ENCODE results near the gene PRDM16. TPM values are rescaled to one million over a fixed set of nuclear protein-coding genes. Genes with fewer than 3 reads are reported as not detected.

Gene PRDM16
- total and polyA plus RNA-seq, 2 of the 8 experiments (the other 6 are each of a cell fraction or from before 2014, with no cell fraction given): 0.39 to 0.43 TPM

GRCh38 chr1:3454811-3455618 lies 386.0 kb downstream of the PRDM16 start:
- CTCF ChIA-PET (ENCODE audit: partially characterized antibody): interaction anchor here (1.6 kb wide), 1 partner anchor 17 kb away, joined by 7 read pairs; no protein-coding TSS in a partner anchor
- peak overlapping the region; percentile 68 to 83 for H3K4me2 ChIP-seq (ENCODE audit: insufficient read depth in 1 of 2, low read depth in 2 of 2, low read length in 2 of 2)
- TF ChIP-seq KDM1A (IDR thresholded peaks at IDR 0.05; ENCODE audit: borderline replicate concordance, low read length): peak; percentile 82; the same call in 1 of the 2 replicates
- TF ChIP-seq ASH2L (IDR thresholded peaks at IDR 0.05; ENCODE audit: low read length): peak; percentile 69
- 0 out of 3 replicates have a peak, but pooled peaks of 1 of the 2 experiments have one; percentile 25 for TF ChIP-seq POLR2A (IDR thresholded peaks at IDR 0.05; ENCODE audit: control extremely low read depth in 1 of 2, low read depth in 2 of 2, low read length in 2 of 2)
- 0 out of 2 replicates have a peak, but pooled peaks have one; percentile 39 for TF ChIP-seq RBBP5 (IDR thresholded peaks at IDR 0.05; ENCODE audit: borderline replicate concordance, low read depth, low read length)
- no peak for TF ChIP-seq CHD1 (IDR thresholded peaks at IDR 0.05; ENCODE audit: low read depth, low read length)
- no peak for TF ChIP-seq ZNF274 (IDR thresholded peaks at IDR 0.05; ENCODE audit: borderline replicate concordance, extremely low read depth, low read length)
- TF ChIP-seq SP1 (IDR thresholded peaks at IDR 0.05; ENCODE audit: low read depth, low read length): no peak; the same call in 1 of the 2 replicates
- 0 out of 2 replicates have a peak, but pooled peaks have one; percentile 55 for TF ChIP-seq RXRA (IDR thresholded peaks at IDR 0.05; ENCODE audit: insufficient read depth, low read depth, low read length)
- TF ChIP-seq CHD2 (IDR thresholded peaks at IDR 0.05; ENCODE audit: low read length): no peak
- TF ChIP-seq SRF (IDR thresholded peaks at IDR 0.05; ENCODE audit: low read depth, low read length): no peak
- no peak for TF ChIP-seq MAX (IDR thresholded peaks at IDR 0.05)

More at GRCh38 chr1:3454811-3455618, 386.0 kb downstream of the PRDM16 start:
- Histone ChIP-seq H4K5ac (ENCODE audit: insufficient read length, low read depth, low read length) (peak overlapping the region; percentile 91), H2BK120ac (replicated peaks; ENCODE audit: low read depth, low read length) (no peak overlapping the region), H2BK5ac (ENCODE audit: low read depth, low read length) (peak overlapping the region; percentile 94; the same call in 1 of the 2 replicates), H3K79me2 (ENCODE audit: control insufficient read depth in 1 of 2, insufficient read depth in 2 of 2, low read length in 2 of 2) (peaks cover 0 to 13% of the 10 kb centered on the region in 2 experiments; a peak in 1 of 4 replicates), H3K27me3 (replicated peaks in 1 of 4; ENCODE audit: control insufficient read depth in 3 of 4, extremely low read depth in 1 of 4, insufficient read depth in 3 of 4, low read length in 3 of 4) (peaks cover 0 to 3% (median 0%) of the 10 kb centered on the region in 4 experiments; a peak in 2 of 7 replicates), H2BK20ac (ENCODE audit: low read length) (no peak overlapping the region), H3K4me1 (replicated peaks in 1 of 4; ENCODE audit: control insufficient read depth in 3 of 4, insufficient read depth in 4 of 4, low read length in 3 of 4) (peaks cover 0 to 20% (median 16%) of the 10 kb centered on the region in 4 experiments; a peak in 6 of 7 replicates), H3K23me2 (ENCODE audit: low read depth, low read length) (peaks cover 3% of the 10 kb centered on the region; the same call in 1 of the 2 replicates), H3K27ac (ENCODE audit: low read depth, low read length) (peak overlapping the region; percentile 78), H3K9me3 (ENCODE audit: insufficient read depth in 2 of 2, low read depth in 1 of 2, low read length in 1 of 2) (no peaks in the 10 kb centered on the region), H4K8ac (ENCODE audit: extremely low read depth, insufficient read depth, low read length) (peak overlapping the region; percentile 86), H2BK15ac (ENCODE audit: low read length) (peak overlapping the region; percentile 99; the same call in 1 of the 2 replicates), H2BK12ac (ENCODE audit: low read depth, low read length) (peak overlapping the region; percentile 78; the same call in 1 of the 2 replicates), H3K4ac (replicated peaks; ENCODE audit: insufficient read length, low read depth, low read length) (peak overlapping the region; percentile 94), H3K4me3 (ENCODE audit: extremely low read depth in 1 of 4, insufficient read depth in 2 of 4, low read depth in 3 of 4, low read length in 4 of 4) (peak overlapping the region; percentile 50 to 83 (median 56)), H2AK5ac (ENCODE audit: low read depth, low read length) (no peak overlapping the region), H4K91ac (replicated peaks; ENCODE audit: insufficient read length, low read length) (peak overlapping the region; percentile 94), H3K79me1 (ENCODE audit: low read depth, low read length) (no peaks in the 10 kb centered on the region; the same call in 1 of the 2 replicates), H3K14ac (ENCODE audit: insufficient read length) (no peak overlapping the region), H3K36me3 (ENCODE audit: control insufficient read depth in 2 of 4, insufficient read depth in 4 of 4, low read length in 3 of 4) (no peaks in the 10 kb centered on the region), H3K23ac (ENCODE audit: insufficient read length) (no peak overlapping the region), H4K20me1 (replicated peaks in 1 of 2; ENCODE audit: control insufficient read depth in 1 of 2, insufficient read depth in 2 of 2, low read length in 2 of 2) (peaks cover 3 to 7% of the 10 kb centered on the region in 2 experiments), H3K9ac (replicated peaks in 1 of 4; ENCODE audit: extremely low read depth in 1 of 4, low read depth in 3 of 4, low read length in 3 of 4) (peak overlapping the region; percentile 20 to 86 (median 56); a peak in 5 of 7 replicates), H3K56ac (replicated peaks; ENCODE audit: insufficient read length, low read depth, low read length) (peak overlapping the region; percentile 43), H3K18ac (ENCODE audit: extremely low read depth, low read length) (peak overlapping the region; percentile 81), H2AFZ (ENCODE audit: low read length) (no peak overlapping the region)
- POLR2A ChIA-PET (ENCODE audit: partially characterized antibody): interaction anchor here (0.6 to 4.1 kb wide), 4 partner anchors 18 to 196 kb away, joined by 3 to 26 read pairs (median 10); no protein-coding TSS in a partner anchor
- WGBS, 2 experiments (ENCODE audit: extremely low coverage in 1 of 2, insufficient coverage in 1 of 2, insufficient read length in 1 of 2, insufficient replicate concordance in 2 of 2, low coverage in 1 of 2, low lambda C conversion rate in 2 of 2, missing lambda C conversion rate in 1 of 2): 10% methylated on average over 10 of the region's 46 CpGs; no CpG with 5 or more reads in 1 of the 2 experiments
- DNase-seq (ENCODE audit: low read depth in 1 of 2, low spot score in 2 of 2) (peak; percentile 47 to 85), FAIRE-seq (no peak)

All from H1 (cell line).